NCI-H146 (cell line): ENCODE measurements around the gene DMPK.
A peak's percentile ranks its signal among the peaks of the same experiment; 100 is the strongest.
"Not testable (repeated sequence)": the region's sequence is repeated elsewhere in the genome, so short reads cannot be mapped to it uniquely, and the experiment has no call there.

Experiments used
- DNase-seq: peaks from one replicate; lab custom pipeline; 2025; lab: John Stamatoyannopoulos, UW

DMPK gene

DNA sequence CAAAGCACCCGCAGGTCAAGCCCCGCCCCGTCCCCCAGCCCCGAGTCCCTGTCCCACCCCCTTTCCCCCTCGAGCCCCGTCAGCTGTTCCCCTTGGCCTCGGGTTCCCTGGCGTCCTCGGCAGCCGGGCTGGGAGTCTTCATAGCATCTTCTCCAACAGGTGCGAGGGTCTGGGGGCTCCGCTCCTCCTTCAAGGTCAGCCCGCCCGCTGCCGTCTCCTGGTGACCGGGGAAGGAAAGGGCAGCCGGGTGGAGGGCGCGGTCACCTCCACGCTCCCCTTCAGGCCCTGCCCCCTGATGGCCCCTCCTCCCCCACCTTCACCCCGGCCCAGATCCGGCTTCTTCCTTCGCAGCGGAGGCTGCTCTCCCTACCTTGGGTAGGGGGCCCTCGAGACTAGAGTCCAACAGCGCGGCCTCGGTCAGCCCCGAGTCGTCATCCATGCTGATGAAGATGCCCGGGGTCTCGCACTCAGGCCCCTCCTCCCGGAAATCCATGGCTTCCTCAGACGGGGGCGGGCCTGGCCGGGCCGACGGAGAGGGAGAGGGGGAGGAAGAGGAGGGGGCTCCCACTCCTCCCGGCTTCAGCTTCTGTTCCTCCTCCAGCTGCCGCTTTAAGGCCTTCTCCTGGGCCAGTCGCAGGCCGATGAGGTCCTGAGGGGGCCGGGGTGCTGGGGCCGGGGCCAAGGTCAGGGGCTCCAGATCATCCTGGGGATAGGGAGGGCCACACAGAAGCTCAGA, 33.4 kb upstream of the DMPK start:
- no peak for DNase-seq

GRCh38 chr19:45814851-45815480, 32.7 kb upstream of the DMPK start, which contains the start of gene RSPH6A:
TSS of gene RSPH6A (minus strand) at chr19:45815308. CDS start at chr19:45815176, 132 bp downstream.
- no peak for DNase-seq

DNA sequence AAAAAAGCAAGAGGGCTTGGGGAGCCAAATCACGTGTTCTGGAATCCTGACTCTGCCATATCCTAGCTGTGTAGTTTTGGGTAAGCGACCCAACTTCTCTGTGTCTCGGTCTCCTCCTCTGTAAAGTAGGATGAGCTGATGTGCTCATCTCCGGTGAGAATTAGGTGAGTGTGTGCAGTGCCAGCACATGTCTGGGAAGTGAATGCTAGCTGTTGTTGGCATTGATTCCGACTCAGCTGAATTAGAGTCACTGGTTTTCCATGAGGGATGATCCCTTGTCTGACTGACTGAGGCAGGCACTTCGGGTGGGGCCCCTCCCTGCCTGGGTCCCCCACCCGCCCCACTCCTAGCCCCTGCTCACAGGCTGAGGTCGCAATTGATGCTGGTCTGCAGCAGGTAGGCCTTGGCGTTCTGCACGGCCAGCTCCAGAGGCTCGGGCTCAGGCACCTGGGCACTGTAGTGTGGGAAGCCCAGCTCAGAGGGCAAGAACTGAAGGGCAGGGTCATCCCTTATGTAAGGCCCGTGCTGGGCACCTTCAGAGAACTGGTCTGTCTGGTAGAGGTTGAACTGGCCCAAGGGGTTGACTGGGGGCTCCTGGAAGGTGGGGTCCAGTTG, 32.0 kb upstream of the DMPK start:
- no peak for DNase-seq

GRCh38 chr19:45812297-45812696, 30.0 kb upstream of the DMPK start:
- no peak for DNase-seq

DNA sequence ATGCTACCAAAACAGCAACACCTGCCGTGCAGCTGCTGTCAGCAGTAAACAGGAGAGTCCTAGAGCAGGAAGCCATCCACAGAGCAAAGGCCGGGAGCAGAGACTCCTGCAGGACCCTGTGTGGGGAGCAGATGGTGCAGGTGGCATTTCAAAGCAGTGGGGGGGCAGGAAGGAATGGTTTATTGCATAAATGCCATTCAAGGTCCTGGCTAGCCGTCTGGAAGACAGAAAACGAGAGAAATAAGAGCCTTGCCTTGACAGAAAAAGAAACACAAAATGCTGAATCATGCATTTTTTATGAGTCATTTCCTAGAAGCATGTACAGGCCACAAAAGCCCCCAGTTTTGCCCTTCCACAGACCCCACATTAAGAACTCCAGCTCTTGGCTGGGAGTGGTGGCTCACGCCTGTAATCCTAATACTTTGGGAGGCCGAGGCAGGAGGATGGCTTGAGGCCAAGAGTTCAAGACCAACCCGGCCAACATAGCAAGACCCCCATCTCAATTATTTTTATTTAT, 27.4 kb upstream of the DMPK start:
- peak; percentile 82 for DNase-seq

DNA sequence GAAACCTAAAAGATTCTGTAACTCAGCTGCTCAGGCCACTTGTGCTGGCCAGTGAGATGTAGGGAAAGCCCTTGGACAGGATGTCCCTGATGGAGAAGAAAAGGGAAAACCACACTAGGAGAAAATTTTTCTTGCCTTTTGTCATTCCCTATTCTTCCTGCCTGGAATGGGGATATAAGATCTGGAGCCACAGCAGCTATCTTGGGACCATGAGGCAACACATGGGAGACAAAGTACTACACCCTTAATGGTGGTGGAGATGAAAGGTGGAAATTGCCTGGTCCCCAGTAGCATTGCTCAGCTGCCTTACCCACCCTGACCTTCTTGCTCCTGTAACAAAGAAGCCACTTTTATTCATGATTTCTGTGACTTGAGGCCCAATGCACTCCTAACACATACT, 23.4 kb upstream of the DMPK start:
- DNase-seq, result no peak

DNA sequence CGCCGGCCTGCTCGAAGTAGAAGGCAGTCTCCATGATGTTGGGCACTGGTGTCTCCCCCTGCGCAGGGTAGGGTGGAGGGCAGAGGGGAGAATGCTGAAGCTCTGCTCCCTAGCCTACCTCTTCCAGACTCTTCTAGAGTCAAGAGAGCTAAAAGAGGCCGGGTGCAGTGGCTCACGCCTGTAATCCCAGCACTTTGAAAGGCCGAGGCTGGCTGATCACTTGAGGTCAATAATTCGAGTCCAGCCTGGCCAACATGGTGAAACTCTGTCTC, 22.6 kb upstream of the DMPK start:
- no peak for DNase-seq

GRCh38 chr19:45804140-45804958, 22.1 kb upstream of the DMPK start:
- no peak for DNase-seq

GRCh38 chr19:45801603-45802175, 19.4 kb upstream of the DMPK start:
- no peak for DNase-seq

DNA sequence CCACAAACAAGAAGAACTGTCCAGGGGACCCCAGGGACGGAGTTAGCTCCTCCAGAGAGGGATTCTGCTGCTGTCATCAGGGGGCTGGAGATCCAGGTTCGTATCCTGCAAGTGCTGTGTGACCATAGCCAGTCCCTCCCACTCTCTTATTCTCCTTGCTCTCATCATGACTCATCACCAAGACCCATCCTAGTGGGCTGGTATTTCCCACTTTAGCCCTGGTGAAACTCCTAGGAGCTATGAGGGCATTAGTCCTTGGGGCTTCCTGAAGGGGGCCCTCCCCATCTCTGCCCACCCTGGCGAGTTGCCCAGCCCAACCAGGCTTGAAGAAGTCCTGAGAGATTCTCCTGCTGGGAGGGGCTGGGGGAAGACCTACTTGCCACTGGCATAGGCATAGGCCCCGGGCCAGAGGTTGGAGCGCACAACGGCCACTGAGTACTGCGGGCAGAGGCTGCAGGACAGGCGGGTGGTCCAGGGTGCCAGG, 17.8 kb upstream of the DMPK start:
- no peak for DNase-seq

DNA sequence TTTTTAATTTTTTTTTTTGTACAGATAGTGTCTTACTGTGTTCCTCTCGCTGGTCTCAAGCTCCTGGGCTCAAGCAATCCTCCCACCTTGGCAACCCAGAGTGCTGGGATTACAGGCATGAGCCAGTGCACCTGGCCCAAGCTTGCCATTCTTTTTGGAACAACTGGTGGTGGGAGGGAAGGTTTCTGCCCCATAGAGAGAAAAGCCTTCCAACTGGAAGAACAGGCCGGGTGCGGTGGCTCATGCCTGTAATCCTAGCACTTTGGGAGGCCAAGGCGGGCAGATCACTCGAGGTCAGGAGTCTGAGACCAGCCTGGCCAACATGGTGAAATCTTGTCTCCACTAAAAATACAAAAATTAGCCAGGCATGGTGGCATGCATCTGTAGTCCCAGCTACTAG, 17.3 kb upstream of the DMPK start:
- DNase-seq, result not testable (repeated sequence)

GRCh38 chr19:45798995-45799517, 16.8 kb upstream of the DMPK start:
- DNase-seq, result peak; percentile 71

DNA sequence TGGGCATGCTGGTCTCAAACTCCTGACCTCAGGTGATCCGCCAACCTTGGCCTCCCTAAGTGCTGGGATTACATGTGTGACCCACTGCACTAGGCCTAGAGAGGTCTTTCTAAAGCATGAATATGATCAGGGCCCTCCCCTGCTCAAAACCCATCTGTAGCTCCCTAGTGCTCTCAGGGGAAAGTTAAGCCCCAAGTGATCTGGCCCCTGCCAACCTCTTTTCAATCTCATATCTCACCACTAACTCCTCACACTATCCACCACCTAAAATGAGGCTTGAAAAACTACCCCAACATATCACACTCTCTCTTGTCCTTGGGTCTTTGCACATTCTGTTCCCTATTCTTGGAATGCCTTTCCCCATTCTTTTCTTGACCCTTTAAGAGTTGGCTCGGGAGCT, 12.3 kb upstream of the DMPK start:
- DNase-seq, result no peak

- DNase-seq, result no peak
Observed at GRCh38 chr19:45793876-45794275, 11.6 kb upstream of the DMPK start.

DNA sequence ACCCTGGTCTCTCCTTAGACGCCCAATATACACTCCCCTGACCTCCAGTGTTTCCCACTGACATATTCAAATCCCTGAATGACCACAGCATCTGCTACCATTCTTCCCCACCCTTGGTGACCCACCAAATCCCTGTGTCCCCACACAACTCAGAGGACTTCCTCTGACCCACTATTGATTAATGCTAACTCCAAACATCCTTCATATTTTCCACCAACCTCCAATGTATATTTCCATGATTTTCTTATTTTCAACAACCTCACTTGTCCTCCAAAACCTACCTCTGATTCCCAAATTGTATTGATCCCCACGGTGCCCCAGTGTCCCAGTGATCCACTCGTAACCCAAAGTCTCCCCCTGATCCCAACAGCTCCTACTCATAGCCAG, 10.9 kb upstream of the DMPK start:
- no peak for DNase-seq

DNA sequence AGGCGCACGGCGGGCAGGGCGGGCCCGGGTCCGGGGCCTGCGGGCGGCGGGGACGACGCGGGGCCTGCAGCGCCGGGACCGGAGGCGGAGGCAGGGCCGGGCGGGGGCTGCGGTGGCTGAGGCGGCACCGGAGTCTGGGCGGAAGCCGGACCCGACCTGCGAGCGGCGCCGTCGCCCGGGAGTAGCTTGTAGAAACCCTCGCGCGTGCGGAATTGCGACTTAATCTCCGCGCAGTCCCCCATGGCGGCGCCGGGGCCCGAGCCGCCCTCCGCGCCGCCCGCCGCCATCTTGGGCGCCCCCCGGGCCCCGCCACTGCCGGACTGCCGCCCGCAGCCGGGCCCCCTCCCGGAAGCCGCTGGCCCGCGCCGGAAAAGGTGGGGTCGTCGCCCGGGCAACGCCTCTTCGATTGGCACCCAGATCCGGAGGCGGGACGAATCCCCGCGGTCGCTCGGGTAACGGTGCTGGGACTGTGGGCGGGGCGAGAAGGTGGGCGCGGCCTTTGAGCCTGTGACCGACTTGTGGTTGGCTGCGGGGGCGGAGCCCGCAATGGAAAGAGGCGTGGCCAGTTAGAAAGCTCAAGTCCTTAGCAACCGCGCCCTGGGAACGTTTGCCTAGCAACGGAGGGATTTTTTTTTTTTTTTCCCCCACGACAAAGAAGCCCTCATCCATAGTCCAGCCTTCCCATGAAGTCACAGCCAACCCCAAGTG, 10.3 kb upstream of the DMPK start, which contains the start of gene DMWD:
DMWD (minus strand) TSS at position 376 of the 708 bp plus-strand sequence; CDS start at position 287, 89 bp downstream.
- peak; percentile 100 for DNase-seq

DNA sequence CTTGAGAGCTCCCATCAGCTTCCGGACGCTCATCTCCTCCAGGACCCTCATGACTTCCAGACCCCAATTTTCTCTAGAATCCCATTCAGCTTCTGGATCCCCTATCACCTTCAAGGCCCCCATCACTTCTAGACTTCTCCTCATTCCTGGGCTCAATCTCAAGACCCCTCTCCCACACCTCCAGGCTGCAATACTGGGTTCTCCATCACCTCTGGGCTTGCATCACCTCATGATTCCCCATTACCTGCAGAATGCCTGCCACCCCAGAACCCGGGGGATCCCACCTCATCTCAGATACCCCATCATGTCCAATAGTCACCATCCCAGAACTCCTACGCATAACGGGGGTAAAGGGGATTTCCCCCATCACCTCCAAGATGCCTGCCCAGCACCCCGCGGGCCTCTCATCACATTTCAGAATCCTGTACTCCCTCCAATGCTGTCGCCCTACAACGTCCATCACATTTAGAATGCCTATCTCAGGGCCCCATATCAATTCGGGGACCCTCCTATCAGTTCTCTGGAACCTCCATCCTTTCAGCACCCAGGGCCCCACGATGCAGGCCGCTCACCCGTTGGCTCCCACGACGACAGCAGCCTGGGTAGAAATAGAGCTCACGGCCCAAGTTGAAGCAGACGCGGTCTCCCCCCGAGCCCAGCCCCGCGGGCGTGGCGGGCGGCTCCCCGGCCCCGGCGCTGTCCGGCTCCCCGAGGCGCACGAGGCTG, 9.6 kb upstream of the DMPK start:
- DNase-seq, result peak; percentile 46

- no peak for DNase-seq
Observed at GRCh38 chr19:45790942-45791341, 8.7 kb upstream of the DMPK start.

- no peak for DNase-seq
Observed at GRCh38 chr19:45789035-45789786, 6.9 kb upstream of the DMPK start.

GRCh38 chr19:45786533-45786894, 4.2 kb upstream of the DMPK start:
- DNase-seq, result no peak
